GM23338 (cell line): ENCODE data around the gene DLG4. TPM values are rescaled to one million over a fixed set of nuclear protein-coding genes. Genes with fewer than 3 reads are reported as not detected.
A peak's percentile ranks its signal among the peaks of the same experiment; 100 is the strongest.

Experiments
- ATAC-seq: fragments of 200-7000 bp; cut with Tn5 transposase; 3 replicates; pipeline ENCODE4 v1.9.1; 2020
- DNase-seq: peaks from one replicate; pipeline ENCODE4 v3.0.0-alpha.2; 2015; ENCODE audit warnings: low spot score
- H2AFZ ChIP-seq: fragments of 200-600 bp; sonication (generic); 2 replicates; pipeline ENCODE4 v1.8.0; 2016; ENCODE audit warnings: antibody characterized with exemption, mild to moderate bottlenecking, moderate library complexity
- H3F3A ChIP-seq: fragments of 200-600 bp; sonication (generic); replicated peaks from 2 replicates; pipeline ENCODE4 v1.8.0; 2017; ENCODE audit warnings: antibody characterized with exemption, mixed run types, low read depth
- H3K27ac ChIP-seq: fragments of 200-600 bp; sonication (generic); 2 replicates; pipeline ENCODE4 v1.6.1; 2016; ENCODE audit warnings: low read depth
- H3K27me3 ChIP-seq: fragments of 200-600 bp; sonication (generic); 2 replicates; pipeline ENCODE4 v1.8.0; 2016; ENCODE audit warnings: mild to moderate bottlenecking, mixed run types, moderate library complexity; ENCODE audit not compliant: insufficient read depth
- H3K36me3 ChIP-seq: fragments of 200-600 bp; sonication (generic); 2 replicates; pipeline ENCODE4 v1.8.0; 2016; ENCODE audit warnings: mild to moderate bottlenecking; ENCODE audit not compliant: insufficient read depth
- H3K4me1 ChIP-seq: fragments of 200-600 bp; sonication (generic); 2 replicates; pipeline ENCODE4 v1.8.0; 2016; ENCODE audit warnings: mild to moderate bottlenecking, moderate library complexity; ENCODE audit not compliant: insufficient read depth
- H3K4me2 ChIP-seq: fragments of 200-600 bp; sonication (generic); 2 replicates; pipeline ENCODE4 v1.7.1; 2017; ENCODE audit warnings: mixed run types
- H3K4me3 ChIP-seq: fragments of 200-600 bp; sonication (generic); 2 replicates; pipeline ENCODE4 v1.6.1; 2016; ENCODE audit warnings: mixed run types
- H3K79me2 ChIP-seq: fragments of 200-600 bp; sonication (generic); replicated peaks from 2 replicates; pipeline ENCODE4 v1.8.0; 2017; ENCODE audit warnings: mild to moderate bottlenecking; ENCODE audit not compliant: insufficient read depth
- H3K9me2 ChIP-seq: fragments of 200-600 bp; sonication (generic); 2 replicates; pipeline ENCODE4 v1.8.0; 2017; ENCODE audit not compliant: insufficient read depth
- H4K20me1 ChIP-seq: fragments of 200-600 bp; sonication (generic); replicated peaks from 2 replicates; pipeline ENCODE4 v1.8.0; 2017; ENCODE audit warnings: mild to moderate bottlenecking; ENCODE audit not compliant: insufficient read depth
- H3K27ac Mint-ChIP-seq: 2 replicates; pipeline ENCODE4 v1.8.0; 2020; ENCODE audit warnings: inconsistent platforms, mild to moderate bottlenecking, moderate library complexity, mixed read lengths
- H3K27me3 Mint-ChIP-seq: 3 replicates; pipeline ENCODE4 v1.8.0; 2022; ENCODE audit warnings: low read depth, mild to moderate bottlenecking, moderate library complexity, mixed read lengths, inconsistent platforms; ENCODE audit not compliant: insufficient read depth, poor library complexity
- H3K36me3 Mint-ChIP-seq: 3 replicates; pipeline ENCODE4 v1.8.0; 2021; ENCODE audit warnings: low read depth, mild to moderate bottlenecking, inconsistent platforms, moderate library complexity, mixed read lengths
- H3K4me1 Mint-ChIP-seq: 3 replicates; pipeline ENCODE4 v1.8.0; 2020; ENCODE audit warnings: mild to moderate bottlenecking, inconsistent platforms, mixed read lengths
- H3K4me3 Mint-ChIP-seq: 3 replicates; pipeline ENCODE4 v1.8.0; 2021; ENCODE audit warnings: moderate library complexity, mild to moderate bottlenecking, inconsistent platforms, mixed read lengths
- H3K9me3 Mint-ChIP-seq: 3 replicates; pipeline ENCODE4 v1.8.0; 2020; ENCODE audit warnings: moderate library complexity, mild to moderate bottlenecking, inconsistent platforms, mixed read lengths
- CREB1 ChIP-seq: fragments of 250-450 bp; sonication (Bioruptor Pico); IDR thresholded peaks from 2 replicates; pipeline ENCODE4 v1.5.0; 2020; ENCODE audit warnings: low read depth, mild to moderate bottlenecking, moderate library complexity
- CTCF ChIP-seq, 2 experiments: fragments of 200-600 bp in 1 of 2; sonication (generic) in 1 of 2; conservative IDR thresholded peaks; 2 replicates each; pipeline versions ENCODE4 v1.5.1 to v1.6.1; 2016 to 2017; ENCODE audit warnings: antibody characterized with exemption in 2 of 2, low read depth in 2 of 2, mild to moderate bottlenecking in 2 of 2, moderate library complexity in 1 of 2
- EZH2phosphoT487 ChIP-seq: fragments of 200-600 bp; sonication (generic); IDR thresholded peaks from one replicate; pipeline ENCODE4 v1.8.1; 2018; ENCODE audit warnings: antibody characterized with exemption; ENCODE audit not compliant: unreplicated experiment
- JUNB ChIP-seq: IDR thresholded peaks from one replicate; pipeline ENCODE4 v1.6.1; 2016; ENCODE audit warnings: antibody characterized with exemption; ENCODE audit not compliant: unreplicated experiment
- ZNF462 ChIP-seq: fragments of 250-450 bp; sonication (Bioruptor Pico); IDR thresholded peaks from 2 replicates; pipeline ENCODE4 v1.5.0; 2020; ENCODE audit warnings: mild to moderate bottlenecking, moderate library complexity
- polyA plus RNA-seq: library from polyadenylated mRNA; unstranded; fragments of >200 nt; fragmentation: Nextera tagmentation; extraction: Ambion mirVana; gene quantifications from 2 replicates; pipeline ENCODE4 v1.2.1, GENCODE V29; 2016
- total RNA-seq: library from RNA; depleted of rRNA; stranded (reverse); fragments of >200 nt; shearing (Covaris generic); gene quantifications from 2 replicates; pipeline ENCODE4 v1.2.3, GENCODE V29; 2014
- TF ChIP-seq, protein P1 (sequence below): IDR thresholded peaks from 2 replicates; pipeline ENCODE4 v1.6.1; 2016; ENCODE audit warnings: antibody characterized with exemption

Gene DLG4
- total and polyA plus RNA-seq, 2 experiments from 2014 or later, result 11.1 to 31.0 TPM

DNA sequence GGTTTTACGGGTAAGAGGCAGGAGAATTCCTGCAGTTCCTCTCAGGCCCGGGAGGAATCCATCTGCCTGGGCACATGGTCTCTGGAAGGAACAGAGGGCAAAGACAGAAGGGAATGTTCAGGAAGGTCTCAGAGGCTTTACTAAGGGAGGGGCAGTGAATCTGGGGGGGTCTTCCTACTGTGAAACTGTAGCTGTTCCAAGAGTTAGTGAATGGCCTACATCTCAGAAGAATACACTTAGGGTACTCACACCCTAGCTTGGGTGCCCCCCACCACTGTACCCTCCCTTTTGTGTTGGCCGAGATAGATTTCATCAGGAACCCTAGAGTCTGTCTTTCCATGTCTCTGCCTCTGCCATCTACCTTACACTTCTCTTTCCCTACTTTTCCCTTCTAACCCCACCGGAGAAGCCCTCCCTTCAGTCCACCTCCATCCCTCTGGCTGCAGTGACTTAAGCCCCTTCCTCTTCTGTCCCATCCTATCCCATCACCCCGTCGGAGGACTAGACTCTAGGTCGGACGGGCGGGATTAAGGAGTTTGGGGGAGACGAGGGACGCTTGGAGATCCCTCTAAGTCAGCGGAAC lies 316 bp downstream of the DLG4 start:
- Mint-ChIP-seq H3K4me3 (peak overlapping the region; percentile 91), H3K4me1 (peaks cover 49% of the 10 kb centered on the region), H3K9me3 (no peaks in the 10 kb centered on the region; the same call in 1 of the 3 replicates), H3K27ac (peak overlapping the region; percentile 82), H3K36me3 (peaks cover 39% of the 10 kb centered on the region), H3K27me3 (peaks cover 49% of the 10 kb centered on the region)
- peak overlapping the region; percentile 83 for H3K4me3 ChIP-seq
- peak overlapping the region; percentile 90; the same call in 1 of the 2 replicates for H2AFZ ChIP-seq
- ATAC-seq, result no peak
- no peak for DNase-seq
- no peak overlapping the region for H3K27ac ChIP-seq
- peak overlapping the region; percentile 92 for H3K4me2 ChIP-seq
- peaks cover 44% of the 10 kb centered on the region for H3K4me1 ChIP-seq
- peaks cover 22% of the 10 kb centered on the region for H4K20me1 ChIP-seq
- peaks cover 8% of the 10 kb centered on the region; the same call in 1 of the 2 replicates for H3K36me3 ChIP-seq
- TF ChIP-seq CREB1 (no peak), JUNB (no peak), ZNF462 (CRISPR knock-in tag) (no peak), EZH2phosphoT487 (no peak), CTCF (conservative IDR thresholded peaks at IDR 0.05; ENCODE audit: low read depth in 2 of 2) (no peak)
- TF ChIP-seq, protein P1, sequence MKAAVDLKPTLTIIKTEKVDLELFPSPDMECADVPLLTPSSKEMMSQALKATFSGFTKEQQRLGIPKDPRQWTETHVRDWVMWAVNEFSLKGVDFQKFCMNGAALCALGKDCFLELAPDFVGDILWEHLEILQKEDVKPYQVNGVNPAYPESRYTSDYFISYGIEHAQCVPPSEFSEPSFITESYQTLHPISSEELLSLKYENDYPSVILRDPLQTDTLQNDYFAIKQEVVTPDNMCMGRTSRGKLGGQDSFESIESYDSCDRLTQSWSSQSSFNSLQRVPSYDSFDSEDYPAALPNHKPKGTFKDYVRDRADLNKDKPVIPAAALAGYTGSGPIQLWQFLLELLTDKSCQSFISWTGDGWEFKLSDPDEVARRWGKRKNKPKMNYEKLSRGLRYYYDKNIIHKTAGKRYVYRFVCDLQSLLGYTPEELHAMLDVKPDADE, result no peak
- peaks cover 23% of the 10 kb centered on the region for H3F3A ChIP-seq
- peaks cover 12% of the 10 kb centered on the region for H3K79me2 ChIP-seq
- no peaks in the 10 kb centered on the region for H3K27me3 ChIP-seq
- H3K9me2 ChIP-seq, result no peaks in the 10 kb centered on the region
